Activated naive CD4-positive, alpha-beta T cell treated with Interleukin-2 at 50 U/mL for 16 hours (primary cell): ENCODE measurements around the gene HNRNPC.
"Not testable (repeated sequence)": the region's sequence is repeated elsewhere in the genome, so short reads cannot be mapped to it uniquely, and the experiment has no call there.

Source experiments
- DNase-seq: peaks from one replicate; pipeline ENCODE4 v3.0.0-alpha.2; 2020

The HNRNPC gene

GRCh38 chr14:21268617-21269251, 508 bp downstream of the HNRNPC start:
- peak; percentile 34 for DNase-seq

DNA sequence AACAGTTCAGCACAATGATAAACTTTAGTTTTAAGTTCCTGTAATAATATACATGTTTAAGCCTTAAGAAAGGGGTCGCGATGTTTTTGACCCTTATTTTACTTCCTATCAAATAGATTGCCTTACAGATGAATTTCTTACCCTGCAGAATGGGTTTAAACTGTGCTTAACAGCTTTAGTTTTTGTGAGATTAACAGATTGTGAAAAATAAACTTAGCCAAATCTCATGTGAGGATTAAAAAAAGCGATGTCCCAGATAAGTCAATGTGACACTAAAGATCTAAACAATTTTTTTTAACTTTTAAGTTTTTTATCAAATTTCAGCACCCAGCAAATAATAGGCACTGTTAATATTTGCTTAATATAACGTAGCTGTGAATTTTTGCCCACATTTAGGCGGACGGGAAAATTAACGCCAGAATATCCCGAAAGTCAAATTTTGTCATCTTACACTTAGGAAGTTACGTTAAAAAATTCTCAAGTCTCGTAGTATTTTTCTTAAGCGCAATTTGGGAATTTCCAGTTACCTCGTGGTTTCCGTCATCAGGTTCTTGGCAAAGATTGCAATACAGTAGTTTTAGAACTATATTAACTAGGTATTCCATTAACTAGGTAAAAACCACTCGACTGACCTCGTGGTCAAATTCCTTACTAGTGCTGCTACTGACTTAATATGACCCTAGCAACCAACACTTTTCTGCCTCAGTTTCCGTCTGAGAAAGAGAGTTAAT, 1.2 kb downstream of the HNRNPC start:
- DNase-seq, result no peak

DNA sequence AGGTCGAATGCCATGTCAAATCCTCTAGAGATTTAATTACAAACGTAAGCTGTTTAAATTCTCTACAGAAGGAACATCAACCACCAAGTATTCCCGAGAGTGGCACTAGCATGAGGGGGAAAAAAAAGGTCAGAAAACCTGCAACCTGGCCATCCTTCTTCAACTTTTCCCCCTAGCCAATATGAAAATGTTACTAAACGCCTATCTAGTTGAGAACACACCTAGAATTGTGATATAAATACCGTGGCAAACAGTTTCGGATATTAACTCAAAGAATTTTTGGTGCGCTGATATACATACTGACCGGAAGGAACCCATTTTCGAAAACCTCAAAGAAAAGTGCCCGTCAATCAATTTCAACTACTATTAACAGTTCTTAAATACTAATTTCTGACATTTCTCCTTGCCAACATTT, 1.8 kb downstream of the HNRNPC start:
- no peak for DNase-seq

GRCh38 chr14:21264025-21264801, 5.0 kb downstream of the HNRNPC start:
- DNase-seq, result no peak

GRCh38 chr14:21263284-21264024, 5.8 kb downstream of the HNRNPC start:
- DNase-seq, result no peak

DNA sequence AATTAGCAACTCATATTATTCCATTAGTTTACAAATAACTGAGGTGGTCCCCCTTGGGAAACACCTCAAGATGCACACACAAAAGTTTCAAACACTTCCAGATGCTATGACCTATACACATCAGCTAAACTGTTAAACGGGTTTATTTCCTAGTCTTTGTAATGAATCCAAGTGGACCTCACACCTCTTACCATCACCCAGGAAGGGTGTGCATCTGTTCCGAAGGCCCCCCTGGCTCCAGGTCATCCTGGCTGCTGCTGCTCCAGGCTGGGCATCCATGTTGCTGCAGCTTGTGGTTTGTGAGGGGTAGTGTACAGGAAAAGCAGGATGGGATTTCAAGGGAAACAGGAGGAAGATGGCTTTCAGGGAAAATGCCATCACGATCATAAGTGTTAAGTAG, 6.8 kb downstream of the HNRNPC start:
- DNase-seq, result no peak

GRCh38 chr14:21261824-21262223, 7.4 kb downstream of the HNRNPC start:
- no peak for DNase-seq

- no peak for DNase-seq
Measured at GRCh38 chr14:21258889-21259787, 10.1 kb downstream of the HNRNPC start.

DNA sequence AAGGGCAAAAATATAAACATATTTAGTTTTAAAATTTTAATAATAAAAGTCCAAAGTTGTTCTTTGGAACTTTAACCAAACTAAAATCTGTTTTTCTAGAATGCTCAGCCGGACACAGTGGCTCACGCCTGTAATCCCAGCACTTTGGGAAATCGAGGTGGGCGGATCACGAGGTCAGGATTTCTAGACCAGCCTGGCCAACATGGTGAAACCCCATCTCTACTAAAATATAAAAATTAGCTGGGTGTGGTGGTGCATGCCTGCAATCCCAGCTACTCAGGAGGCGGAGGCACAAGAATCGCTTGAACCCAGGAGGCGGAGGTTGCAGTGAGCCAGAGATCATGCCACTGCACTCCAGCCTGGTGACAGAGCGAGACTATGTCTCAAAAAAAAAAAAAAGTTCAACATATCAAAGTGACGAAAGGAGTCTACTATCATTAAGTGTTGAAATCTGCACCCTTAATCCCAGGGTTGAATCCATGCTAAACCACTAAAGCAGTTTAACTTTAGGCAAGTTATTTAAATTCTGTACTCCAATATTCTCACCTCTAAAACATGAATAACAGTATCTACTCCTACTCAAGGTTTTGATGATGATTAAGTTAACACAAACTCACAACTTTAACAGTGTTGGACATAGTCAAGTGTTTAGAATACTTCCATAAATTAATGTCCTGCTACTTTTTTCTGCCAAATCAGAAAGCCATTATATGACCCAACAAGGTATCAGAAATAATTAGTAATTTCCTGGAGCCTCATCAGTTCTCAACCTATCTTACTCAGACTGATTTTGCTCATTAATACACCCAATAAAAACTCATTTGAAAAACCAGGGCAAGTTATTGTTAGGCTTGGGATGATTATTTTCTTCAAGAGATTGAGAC, 11.0 kb downstream of the HNRNPC start:
- no peak for DNase-seq

- no peak for DNase-seq
Measured at GRCh38 chr14:21257394-21257909, 11.8 kb downstream of the HNRNPC start.

DNA sequence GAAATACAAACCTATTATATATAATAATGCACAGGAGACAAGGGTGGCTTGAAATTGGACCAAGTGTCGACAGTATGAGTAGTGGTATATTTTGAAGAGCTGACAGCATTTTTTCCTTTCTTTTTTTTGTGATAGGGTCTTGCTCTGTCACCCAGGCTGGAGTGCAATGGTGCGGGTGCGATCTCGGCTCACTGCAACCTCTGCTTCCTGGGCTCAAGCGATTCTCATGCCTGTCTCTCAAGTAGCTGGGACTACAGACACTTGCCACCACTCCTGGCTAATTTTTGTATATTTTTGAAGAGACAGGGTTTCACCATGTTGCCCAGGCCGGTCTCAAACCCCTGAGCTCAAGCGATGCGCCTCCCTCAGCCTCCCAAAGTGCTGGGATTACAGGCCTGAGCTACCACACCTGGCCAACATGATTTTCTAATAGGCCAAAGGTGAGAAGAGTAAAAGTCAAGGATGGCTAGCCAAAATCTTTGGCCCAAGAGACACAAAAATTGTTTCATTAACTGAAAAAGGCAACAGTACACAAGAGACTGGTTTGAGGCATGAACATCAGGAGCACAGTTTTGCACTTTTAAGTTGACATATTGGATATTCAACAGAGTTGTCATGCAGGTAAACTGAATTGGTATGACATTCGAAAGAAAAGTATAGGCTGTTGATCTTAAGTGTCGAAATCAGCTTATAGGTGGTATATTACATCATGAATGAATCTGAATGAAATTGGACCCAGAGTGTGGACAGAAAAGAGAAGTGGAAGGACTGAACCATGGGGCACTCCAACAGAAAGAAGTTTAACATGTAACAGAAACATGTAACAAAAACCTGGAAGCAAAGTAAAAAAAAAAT, 12.5 kb downstream of the HNRNPC start:
- no peak for DNase-seq

DNA sequence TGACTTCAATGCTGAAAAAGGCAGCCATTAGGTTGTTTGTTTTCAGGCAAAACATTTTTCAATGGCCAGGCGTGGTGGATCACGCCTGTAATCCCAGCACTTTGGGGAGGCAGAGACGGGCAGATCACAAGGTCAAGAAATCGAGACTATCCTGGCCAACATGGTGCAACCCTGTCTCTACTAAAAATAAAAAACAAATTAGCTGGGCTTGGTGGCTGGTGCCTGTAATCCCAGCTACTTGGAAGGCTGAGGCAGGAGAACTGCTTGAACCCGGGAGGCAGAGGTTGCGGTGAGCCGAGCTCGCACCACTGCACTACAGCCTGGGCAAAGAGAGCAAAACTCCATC, 13.2 kb downstream of the HNRNPC start:
- not testable (repeated sequence) for DNase-seq

- DNase-seq, result no peak
Measured at GRCh38 chr14:21255385-21256101, 13.7 kb downstream of the HNRNPC start.

DNA sequence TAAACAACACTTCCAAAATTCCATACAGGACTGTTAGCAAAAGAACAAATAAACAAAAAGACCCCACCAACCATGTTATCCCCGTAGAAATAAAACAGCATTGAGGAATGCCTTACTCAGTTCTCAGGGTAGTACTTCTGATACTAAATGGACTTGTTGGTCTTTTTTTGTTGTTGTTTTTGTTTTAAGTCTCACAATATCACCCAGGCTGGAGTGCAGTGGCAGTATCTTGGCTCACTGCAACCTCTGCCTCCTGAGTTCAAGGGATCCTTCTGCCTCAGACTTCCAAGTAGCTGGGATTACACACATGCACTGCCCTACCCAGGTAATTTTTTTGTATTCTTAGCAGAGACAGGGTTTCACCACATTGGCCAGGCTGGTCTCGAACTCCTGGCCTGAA, 17.1 kb downstream of the HNRNPC start:
- DNase-seq, result no peak

DNA sequence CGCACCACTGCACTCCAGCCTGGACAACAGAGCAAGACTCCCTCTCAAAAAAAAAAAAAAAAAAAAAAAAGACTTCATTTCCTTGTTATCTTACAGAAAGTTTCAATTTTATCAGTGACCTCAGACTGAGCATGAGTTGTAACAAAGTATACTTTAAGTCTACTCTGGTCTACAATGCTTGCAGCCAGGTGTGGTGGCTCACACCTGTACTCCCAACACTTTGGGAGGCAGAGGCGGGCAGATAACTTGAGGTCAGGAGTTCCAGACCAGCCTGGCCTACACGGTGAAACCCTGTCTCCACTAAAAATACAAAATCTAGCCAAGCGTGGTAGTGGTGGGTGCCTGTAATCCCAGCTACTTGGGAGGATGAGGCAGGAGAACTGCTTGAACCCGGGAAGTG, 18.0 kb downstream of the HNRNPC start:
- no peak for DNase-seq

GRCh38 chr14:21248739-21249411, 20.4 kb downstream of the HNRNPC start:
- DNase-seq, result no peak

DNA sequence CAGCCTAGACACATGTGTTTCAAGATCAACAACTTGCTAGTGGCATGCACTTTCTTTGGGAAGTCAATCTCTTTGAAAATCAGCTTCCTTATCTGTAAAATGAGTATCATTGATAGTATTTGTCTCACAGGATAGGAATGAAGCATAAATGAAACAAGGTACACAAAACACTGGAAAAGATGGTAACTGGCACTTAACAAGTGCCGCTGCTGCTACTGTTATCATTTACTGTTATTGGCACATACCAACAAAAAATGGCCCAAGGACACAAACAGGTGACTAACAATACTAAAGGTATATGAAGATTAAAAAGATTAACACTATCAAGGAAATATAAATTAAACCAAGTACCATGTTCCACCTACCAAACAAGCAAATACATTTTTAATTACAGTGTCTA, 20.9 kb downstream of the HNRNPC start:
- DNase-seq, result no peak

DNA sequence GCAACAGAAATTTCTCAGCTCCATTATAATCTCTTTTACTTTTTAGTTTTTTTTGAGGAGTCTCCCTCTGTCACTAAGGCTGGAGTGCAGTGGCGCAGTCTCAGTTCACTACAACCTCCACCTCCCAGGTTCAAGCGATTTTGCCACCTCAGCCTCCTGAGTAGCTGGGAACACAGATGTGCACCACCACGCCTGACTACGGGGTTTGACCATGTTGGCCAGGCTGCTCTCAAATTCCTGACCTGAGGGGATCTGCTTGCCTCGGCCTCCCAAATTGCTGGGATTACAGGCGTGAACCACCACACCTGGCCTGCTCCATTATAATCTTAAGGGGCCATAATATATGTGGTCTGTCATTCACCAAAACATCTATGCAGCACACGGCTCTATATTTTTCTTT, 23.4 kb downstream of the HNRNPC start:
- no peak for DNase-seq

- no peak for DNase-seq
Measured at GRCh38 chr14:21244544-21244943, 24.7 kb downstream of the HNRNPC start.
